Nephron (organoid): ENCODE results near the gene STARD5.

Experiments used
- H3K27ac Mint-ChIP-seq, 3 experiments: 2 replicates each; pipeline ENCODE4 v1.8.0; 2020; ENCODE audit warnings: mixed read lengths in 3 of 3, mild to moderate bottlenecking in 2 of 3, moderate library complexity in 1 of 3
- H3K27me3 Mint-ChIP-seq: 2 replicates; pipeline ENCODE4 v1.8.0; 2021; ENCODE audit warnings: low read depth, mild to moderate bottlenecking, moderate library complexity, mixed read lengths
- H3K36me3 Mint-ChIP-seq: 2 replicates; pipeline ENCODE4 v1.8.0; 2020; ENCODE audit warnings: low read depth, mixed read lengths
- H3K4me1 Mint-ChIP-seq: 2 replicates; pipeline ENCODE4 v1.8.0; 2020; ENCODE audit warnings: mixed read lengths
- H3K4me3 Mint-ChIP-seq, 3 experiments: 2 replicates each; pipeline ENCODE4 v1.8.0; 2020; ENCODE audit warnings: mild to moderate bottlenecking in 3 of 3, mixed read lengths in 3 of 3, moderate library complexity in 2 of 3
- H3K9me3 Mint-ChIP-seq: 2 replicates; pipeline ENCODE4 v1.8.0; 2020; ENCODE audit warnings: mixed read lengths
- TF ChIP-seq, protein P1 (sequence below), 3 experiments: fragments of 200-600 bp; sonication (generic); IDR thresholded peaks; one replicate each; pipeline ENCODE4 v1.5.0; 2021; ENCODE audit warnings: antibody characterized with exemption in 3 of 3; ENCODE audit not compliant: unreplicated experiment in 3 of 3

The STARD5 gene

DNA sequence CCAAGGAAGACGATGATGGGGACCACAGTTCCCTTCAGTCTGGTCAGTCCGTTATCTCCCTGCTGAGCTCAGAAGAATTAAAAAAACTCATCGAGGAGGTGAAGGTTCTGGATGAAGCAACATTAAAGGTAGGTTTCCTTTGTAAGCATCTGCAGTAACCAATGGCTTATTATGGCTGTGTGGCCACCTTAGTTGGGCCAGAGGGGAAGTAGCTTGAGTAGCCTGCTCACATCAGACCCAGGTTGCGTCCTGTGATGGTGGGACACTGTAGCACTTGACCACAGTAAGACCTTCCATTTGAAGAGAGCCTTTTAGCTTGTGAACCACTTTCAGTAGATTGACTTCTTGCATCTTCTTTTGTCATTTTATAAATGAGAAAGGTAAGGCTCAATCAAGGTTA is 22.6 kb downstream of the STARD5 start:
- Mint-ChIP-seq H3K36me3 (no peaks in the 10 kb centered on the region), H3K4me3 (no peak overlapping the region), H3K27ac (no peak overlapping the region), H3K27me3 (peaks cover 28% of the 10 kb centered on the region), H3K9me3 (no peaks in the 10 kb centered on the region), H3K4me1 (peaks cover 5% of the 10 kb centered on the region)
- TF ChIP-seq, protein P1, sequence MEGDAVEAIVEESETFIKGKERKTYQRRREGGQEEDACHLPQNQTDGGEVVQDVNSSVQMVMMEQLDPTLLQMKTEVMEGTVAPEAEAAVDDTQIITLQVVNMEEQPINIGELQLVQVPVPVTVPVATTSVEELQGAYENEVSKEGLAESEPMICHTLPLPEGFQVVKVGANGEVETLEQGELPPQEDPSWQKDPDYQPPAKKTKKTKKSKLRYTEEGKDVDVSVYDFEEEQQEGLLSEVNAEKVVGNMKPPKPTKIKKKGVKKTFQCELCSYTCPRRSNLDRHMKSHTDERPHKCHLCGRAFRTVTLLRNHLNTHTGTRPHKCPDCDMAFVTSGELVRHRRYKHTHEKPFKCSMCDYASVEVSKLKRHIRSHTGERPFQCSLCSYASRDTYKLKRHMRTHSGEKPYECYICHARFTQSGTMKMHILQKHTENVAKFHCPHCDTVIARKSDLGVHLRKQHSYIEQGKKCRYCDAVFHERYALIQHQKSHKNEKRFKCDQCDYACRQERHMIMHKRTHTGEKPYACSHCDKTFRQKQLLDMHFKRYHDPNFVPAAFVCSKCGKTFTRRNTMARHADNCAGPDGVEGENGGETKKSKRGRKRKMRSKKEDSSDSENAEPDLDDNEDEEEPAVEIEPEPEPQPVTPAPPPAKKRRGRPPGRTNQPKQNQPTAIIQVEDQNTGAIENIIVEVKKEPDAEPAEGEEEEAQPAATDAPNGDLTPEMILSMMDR (IDR thresholded peaks at IDR 0.05; ENCODE audit: unreplicated experiment in 3 of 3), result no peak

DNA sequence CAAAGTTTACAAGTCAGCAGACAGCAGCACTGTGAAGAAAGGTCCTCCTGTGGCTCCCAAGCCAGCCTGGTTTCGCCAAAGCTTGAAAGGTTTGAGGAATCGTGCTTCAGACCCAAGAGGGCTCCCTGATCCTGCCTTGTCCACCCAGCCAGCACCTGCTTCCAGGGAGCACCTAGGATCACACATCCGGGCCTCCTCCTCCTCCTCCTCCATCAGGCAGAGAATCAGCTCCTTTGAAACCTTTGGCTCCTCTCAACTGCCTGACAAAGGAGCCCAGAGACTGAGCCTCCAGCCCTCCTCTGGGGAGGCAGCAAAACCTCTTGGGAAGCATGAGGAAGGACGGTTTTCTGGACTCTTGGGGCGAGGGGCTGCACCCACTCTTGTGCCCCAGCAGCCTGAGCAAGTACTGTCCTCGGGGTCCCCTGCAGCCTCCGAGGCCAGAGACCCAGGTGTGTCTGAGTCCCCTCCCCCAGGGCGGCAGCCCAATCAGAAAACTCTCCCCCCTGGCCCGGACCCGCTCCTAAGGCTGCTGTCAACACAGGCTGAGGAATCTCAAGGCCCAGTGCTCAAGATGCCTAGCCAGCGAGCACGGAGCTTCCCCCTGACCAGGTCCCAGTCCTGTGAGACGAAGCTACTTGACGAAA is 24.2 kb downstream of the STARD5 start:
- H3K36me3 Mint-ChIP-seq, result no peaks in the 10 kb centered on the region
- H3K4me1 Mint-ChIP-seq, result peaks cover 10% of the 10 kb centered on the region
- H3K9me3 Mint-ChIP-seq, result no peaks in the 10 kb centered on the region
- H3K27ac Mint-ChIP-seq, result no peak overlapping the region
- peaks cover 32% of the 10 kb centered on the region for H3K27me3 Mint-ChIP-seq
- no peak overlapping the region for H3K4me3 Mint-ChIP-seq
- TF ChIP-seq, protein P1 (IDR thresholded peaks at IDR 0.05; ENCODE audit: unreplicated experiment in 3 of 3), result no peak

DNA sequence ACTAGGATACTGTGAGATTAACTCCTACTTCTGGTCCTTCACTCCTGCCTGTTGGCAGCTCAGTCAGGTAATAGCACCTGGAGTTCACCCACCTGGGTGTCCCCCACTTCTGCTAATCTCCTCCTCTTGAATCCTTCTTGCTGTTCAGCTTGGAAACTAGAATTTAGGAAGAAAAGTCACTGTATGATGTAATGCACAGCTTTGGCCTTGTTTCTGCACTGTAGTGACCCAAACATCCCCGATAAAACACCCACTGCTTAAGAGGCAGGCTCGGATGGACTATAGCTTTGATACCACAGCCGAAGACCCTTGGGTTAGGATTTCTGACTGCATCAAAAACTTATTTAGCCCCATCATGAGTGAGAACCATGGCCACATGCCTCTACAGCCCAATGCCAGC is 24.8 kb downstream of the STARD5 start:
- Mint-ChIP-seq H3K27ac (no peak overlapping the region), H3K4me3 (no peak overlapping the region), H3K4me1 (peaks cover 10% of the 10 kb centered on the region), H3K36me3 (no peaks in the 10 kb centered on the region), H3K9me3 (no peaks in the 10 kb centered on the region), H3K27me3 (peaks cover 35% of the 10 kb centered on the region)
- TF ChIP-seq, protein P1 (IDR thresholded peaks at IDR 0.05; ENCODE audit: unreplicated experiment in 3 of 3), result no peak

GRCh38 chr15:81298611-81299010 is 25.3 kb downstream of the STARD5 start:
- Mint-ChIP-seq H3K27me3 (peaks cover 34% of the 10 kb centered on the region), H3K36me3 (no peaks in the 10 kb centered on the region), H3K27ac (no peak overlapping the region), H3K4me3 (no peak overlapping the region), H3K4me1 (peaks cover 8% of the 10 kb centered on the region), H3K9me3 (no peaks in the 10 kb centered on the region)
- TF ChIP-seq, protein P1 (IDR thresholded peaks at IDR 0.05; ENCODE audit: unreplicated experiment in 3 of 3), result no peak

- peaks cover 8% of the 10 kb centered on the region for H3K4me1 Mint-ChIP-seq
- H3K9me3 Mint-ChIP-seq, result no peaks in the 10 kb centered on the region
- H3K4me3 Mint-ChIP-seq, result no peak overlapping the region
- no peak overlapping the region for H3K27ac Mint-ChIP-seq
- H3K27me3 Mint-ChIP-seq, result peaks cover 30% of the 10 kb centered on the region
- no peaks in the 10 kb centered on the region for H3K36me3 Mint-ChIP-seq
- TF ChIP-seq, protein P1 (IDR thresholded peaks at IDR 0.05; ENCODE audit: unreplicated experiment in 3 of 3), result no peak
These were observed 26.1 kb downstream of the STARD5 start for GRCh38 chr15:81297603-81298575.
